IMR-90 (cell line): ENCODE measurements around the gene TAF1L. TPM values are rescaled to one million over a fixed set of nuclear protein-coding genes. Genes with fewer than 3 reads are reported as not detected.
A peak's percentile ranks its signal among the peaks of the same experiment; 100 is the strongest.

ENCODE experiments used
- ATAC-seq: fragments of 200-7000 bp; cut with Tn5 transposase; 2 replicates; pipeline ENCODE4 v1.9.1; 2020; ENCODE audit warnings: low read depth, mild to moderate bottlenecking, moderate library complexity
- BruUV-seq: library from RNA; stranded (reverse); fragments of 400-500 nt; replicated peaks from 2 replicates; lab custom pipeline; 2021; lab: Mats Ljungman, UMichigan
- CTCF ChIA-PET: fragments of 300-600 bp; formaldehyde crosslinking; extraction: SDS; loops from one replicate; lab custom pipeline; 2021; ENCODE audit warnings: antibody characterized with exemption; lab: Yijun Ruan, JAX
- POLR2A ChIA-PET: fragments of 300-600 bp; sonication (Branson Sonifier 250); formaldehyde crosslinking; loops from one replicate; lab custom pipeline; 2022; ENCODE audit warnings: antibody characterized with exemption; ENCODE audit not compliant: unreplicated experiment; lab: Charles Lee
- DNase-seq: peaks from one replicate; pipeline ENCODE4 v3.0.0; 2013
- H2AFZ ChIP-seq: replicated peaks from 2 replicates; pipeline ENCODE3; 2013; ENCODE audit warnings: low read length, mild to moderate bottlenecking; ENCODE audit not compliant: poor library complexity
- H2AK5ac ChIP-seq: 2 replicates; pipeline ENCODE4 v1.6.1; 2013; ENCODE audit warnings: low read depth, low read length, inconsistent platforms
- H2AK9ac ChIP-seq: replicated peaks from 2 replicates; pipeline ENCODE3; 2013; ENCODE audit warnings: mild to moderate bottlenecking, low read depth, low read length, moderate library complexity; ENCODE audit not compliant: poor library complexity
- H2BK120ac ChIP-seq: 2 replicates; pipeline ENCODE4 v1.6.1; 2013; ENCODE audit warnings: low read depth, low read length, inconsistent platforms
- H2BK15ac ChIP-seq: 3 replicates; pipeline ENCODE4 v1.6.1; 2013; ENCODE audit warnings: low read depth, low read length, inconsistent platforms
- H2BK20ac ChIP-seq: 2 replicates; pipeline ENCODE4 v1.6.1; 2013; ENCODE audit warnings: low read depth, mild to moderate bottlenecking, inconsistent platforms, low read length, moderate library complexity
- H2BK5ac ChIP-seq: 2 replicates; pipeline ENCODE4 v1.6.1; 2013; ENCODE audit warnings: mild to moderate bottlenecking, low read depth, low read length, inconsistent platforms; ENCODE audit not compliant: poor library complexity, severe bottlenecking
- H3K14ac ChIP-seq: replicated peaks from 2 replicates; pipeline ENCODE4 v1.6.1; 2013; ENCODE audit warnings: low read depth, low read length, inconsistent platforms
- H3K18ac ChIP-seq: 2 replicates; pipeline ENCODE4 v1.6.1; 2013; ENCODE audit warnings: low read depth, low read length, control low read depth
- H3K23ac ChIP-seq: 2 replicates; pipeline ENCODE4 v1.6.1; 2013; ENCODE audit warnings: low read depth, low read length, inconsistent platforms
- H3K27ac ChIP-seq: 2 replicates; pipeline ENCODE4 v1.5.1; 2013; ENCODE audit warnings: mild to moderate bottlenecking, control low read depth, low read length; ENCODE audit not compliant: insufficient read depth
- H3K27me3 ChIP-seq: 2 replicates; pipeline ENCODE4 v1.6.1; 2013; ENCODE audit warnings: low read length; ENCODE audit not compliant: control insufficient read depth, insufficient read depth
- H3K36me3 ChIP-seq: 2 replicates; pipeline ENCODE4 v1.6.1; 2013; ENCODE audit warnings: low read length, mixed read lengths; ENCODE audit not compliant: control insufficient read depth, insufficient read depth
- H3K4ac ChIP-seq: 2 replicates; pipeline ENCODE4 v1.6.1; 2013; ENCODE audit warnings: low read depth, low read length, inconsistent platforms
- H3K4me1 ChIP-seq: 2 replicates; pipeline ENCODE4 v1.6.1; 2013; ENCODE audit warnings: low read length, mixed read lengths; ENCODE audit not compliant: control insufficient read depth, insufficient read depth
- H3K4me2 ChIP-seq: 2 replicates; pipeline ENCODE4 v1.6.1; 2013; ENCODE audit warnings: low read depth, mild to moderate bottlenecking, control low read depth, low read length, moderate library complexity
- H3K4me3 ChIP-seq: 2 replicates; pipeline ENCODE4 v1.5.1; 2013; ENCODE audit warnings: low read depth, mild to moderate bottlenecking, control low read depth, low read length, moderate library complexity; ENCODE audit not compliant: insufficient read depth
- H3K56ac ChIP-seq: 2 replicates; pipeline ENCODE4 v1.6.1; 2013; ENCODE audit warnings: low read length, inconsistent platforms; ENCODE audit not compliant: insufficient read depth; ENCODE audit errors: extremely low read depth
- H3K79me1 ChIP-seq, 2 experiments: 2 replicates each; pipeline ENCODE4 v1.6.1; 2013; ENCODE audit warnings: low read length in 2 of 2, inconsistent platforms in 1 of 2, low read depth in 1 of 2
- H3K9ac ChIP-seq: 2 replicates; pipeline ENCODE4 v1.6.1; 2013; ENCODE audit warnings: low read depth, low read length, control low read depth
- H3K9me1 ChIP-seq: 2 replicates; pipeline ENCODE4 v1.6.1; 2013; ENCODE audit warnings: low read length, inconsistent platforms; ENCODE audit not compliant: insufficient read depth
- H3K9me3 ChIP-seq: 2 replicates; pipeline ENCODE4 v1.6.1; 2013; ENCODE audit warnings: low read length; ENCODE audit not compliant: control insufficient read depth, insufficient read depth
- H4K20me1 ChIP-seq: 2 replicates; pipeline ENCODE4 v1.6.1; 2013; ENCODE audit warnings: low read length, inconsistent platforms; ENCODE audit not compliant: insufficient read depth
- H4K5ac ChIP-seq: 2 replicates; pipeline ENCODE4 v1.6.1; 2013; ENCODE audit warnings: mild to moderate bottlenecking, low read depth, low read length, control low read depth
- H4K8ac ChIP-seq, 2 experiments: 2 replicates each; pipeline ENCODE4 v1.6.1; 2013; ENCODE audit warnings: low read depth in 2 of 2, low read length in 2 of 2, control low read depth in 1 of 2, inconsistent platforms in 1 of 2
- H4K91ac ChIP-seq: 2 replicates; pipeline ENCODE4 v1.6.1; 2013; ENCODE audit warnings: low read depth, low read length, inconsistent platforms; ENCODE audit not compliant: insufficient read depth
- BHLHE40 ChIP-seq: fragments of 150-350 bp; IDR thresholded peaks from 2 replicates; pipeline ENCODE4 v1.6.1; 2016; ENCODE audit warnings: mild to moderate bottlenecking, low read depth, low read length
- CEBPB ChIP-seq: IDR thresholded peaks from 2 replicates; pipeline ENCODE4 v1.6.1; 2012; ENCODE audit warnings: low read depth, low read length, improper control_type of control experiment
- CHD1 ChIP-seq: IDR thresholded peaks from 2 replicates; pipeline ENCODE4 v1.6.1; 2012; ENCODE audit warnings: low read depth, low read length, improper control_type of control experiment
- CTCF ChIP-seq: conservative IDR thresholded peaks from 2 replicates; pipeline ENCODE4 v1.5.1; 2012; ENCODE audit warnings: mild to moderate bottlenecking, low read depth, low read length, improper control_type of control experiment
- ELK1 ChIP-seq: fragments of 150-350 bp; IDR thresholded peaks from 2 replicates; pipeline ENCODE4 v1.6.1; 2016; ENCODE audit warnings: low read depth, mild to moderate bottlenecking, low read length, moderate library complexity, borderline replicate concordance
- FOS ChIP-seq: fragments of 150-350 bp; IDR thresholded peaks from 2 replicates; pipeline ENCODE4 v1.6.1; 2016; ENCODE audit warnings: low read depth, low read length
- MAFK ChIP-seq: IDR thresholded peaks from 2 replicates; pipeline ENCODE4 v1.6.1; 2012; ENCODE audit warnings: low read depth, low read length, improper control_type of control experiment
- MAZ ChIP-seq: IDR thresholded peaks from 2 replicates; pipeline ENCODE4 v1.6.1; 2012; ENCODE audit warnings: low read depth, mild to moderate bottlenecking, low read length, improper control_type of control experiment, moderate library complexity, borderline replicate concordance
- MXI1 ChIP-seq: IDR thresholded peaks from 2 replicates; pipeline ENCODE4 v1.6.1; 2012; ENCODE audit warnings: low read depth, mild to moderate bottlenecking, low read length, moderate library complexity, borderline replicate concordance
- NFE2L2 ChIP-seq: fragments of 150-350 bp; IDR thresholded peaks from 2 replicates; pipeline ENCODE4 v1.6.1; 2016; ENCODE audit warnings: low read depth, mild to moderate bottlenecking, low read length
- RAD21 ChIP-seq: IDR thresholded peaks from 2 replicates; pipeline ENCODE4 v1.6.1; 2012; ENCODE audit warnings: low read length, improper control_type of control experiment
- RCOR1 ChIP-seq: IDR thresholded peaks from 2 replicates; pipeline ENCODE4 v1.6.1; 2012; ENCODE audit warnings: mild to moderate bottlenecking, low read length, improper control_type of control experiment; ENCODE audit not compliant: insufficient replicate concordance
- RFX5 ChIP-seq: IDR thresholded peaks from 2 replicates; pipeline ENCODE4 v1.8.0; 2012; ENCODE audit warnings: low read depth, mild to moderate bottlenecking, low read length, moderate library complexity
- SMC3 ChIP-seq: fragments of 150-350 bp; IDR thresholded peaks from 2 replicates; pipeline ENCODE4 v1.6.1; 2016; ENCODE audit warnings: low read depth, mild to moderate bottlenecking, antibody characterized with exemption, low read length, moderate library complexity
- USF2 ChIP-seq: fragments of 150-350 bp; IDR thresholded peaks from 2 replicates; pipeline ENCODE4 v1.6.1; 2017; ENCODE audit warnings: mild to moderate bottlenecking, antibody characterized with exemption, low read length, low read depth
- WGBS, 2 experiments: methylation state at CpG; one replicate each; pipeline versions ENCODE4 v1.1.5 to v1.1.7; 2013; ENCODE audit warnings: missing lambda C conversion rate in 2 of 2; ENCODE audit not compliant: insufficient read length in 1 of 2; ENCODE audit errors: extremely low coverage in 2 of 2; 5-methylcytosine and 5-hydroxymethylcytosine counted together
- dilution Hi-C: fragments of 300-500 bp; cut with HindIII; formaldehyde crosslinking; loops from one replicate; pipeline ENCODE4 v1.14.3; 2018; ENCODE audit warnings: low sequenced_read_pairs; ENCODE audit not compliant: unreplicated experiment
- in situ Hi-C: fragments of 300-500 bp; cut with MboI; formaldehyde crosslinking; loops from 3 replicates; pipeline ENCODE4 v1.14.3; 2019; ENCODE audit warnings: low sequenced_read_pairs, inconsistent platforms, mixed read lengths
- intact Hi-C: fragments of 100-400 bp; cut with micrococcal nuclease; formaldehyde crosslinking; loops from 2 replicates; pipeline ENCODE4 v1.10.0; 2022
- polyA plus RNA-seq, 3 experiments: library from polyadenylated mRNA; depleted of rRNA; stranded (reverse); fragments of >200 nt; gene quantifications; 2 replicates each; pipeline ENCODE4 v1.2.3, GENCODE V29; 2012; ENCODE audit warnings: low replicate concordance in 1 of 3
- total RNA-seq: library from RNA; depleted of rRNA; stranded (reverse); fragments of >200 nt; gene quantifications from 2 replicates; pipeline ENCODE4 v1.2.3, GENCODE V29; 2012

Gene TAF1L
- total and polyA plus RNA-seq, 2 of the 4 experiments (the other 2 are of a cell fraction), result not detected

- H3K9ac ChIP-seq, result no peak overlapping the region
- in situ Hi-C loops, result no loop called here
- H2AK5ac ChIP-seq, result no peak overlapping the region
- intact Hi-C loops, result no loop called here
- no peak overlapping the region for H4K91ac ChIP-seq
- H3K4me2 ChIP-seq, result no peak overlapping the region
- no peaks in the 10 kb centered on the region for H3K4me1 ChIP-seq
- H3K79me1 ChIP-seq, result no peaks in the 10 kb centered on the region
- no peaks in the 10 kb centered on the region for H3K9me1 ChIP-seq
- H2BK20ac ChIP-seq, result no peak overlapping the region
- no peak overlapping the region for H3K18ac ChIP-seq
- no peak overlapping the region for H2BK5ac ChIP-seq
- no peak overlapping the region for H4K5ac ChIP-seq
- no peaks in the 10 kb centered on the region for H3K36me3 ChIP-seq
- BruUV-seq, result no TSS peak
- H3K14ac ChIP-seq, result no peak overlapping the region
- ChIA-PET POLR2A (no interaction called here), CTCF (interaction anchor here (0.6 kb wide), 1 partner anchor 241 kb away, joined by 3 read pairs; no protein-coding TSS in a partner anchor)
- ATAC-seq (no peak), DNase-seq (no peak)
- dilution Hi-C loops, result no loop called here
- WGBS, 2 experiments, result 92% methylated on average over 2 of the region's 4 CpGs; no CpG with 5 or more reads in 1 of the 2 experiments
- no peaks in the 10 kb centered on the region for H4K20me1 ChIP-seq
- H2AFZ ChIP-seq, result peak overlapping the region; percentile 23
- H3K4ac ChIP-seq, result no peak overlapping the region
- no peak overlapping the region for H3K23ac ChIP-seq
- H2BK120ac ChIP-seq, result no peak overlapping the region
- H2AK9ac ChIP-seq, result no peak overlapping the region
- no peak overlapping the region for H4K8ac ChIP-seq
- no peak overlapping the region for H3K56ac ChIP-seq
- peaks cover 5% of the 10 kb centered on the region for H3K27me3 ChIP-seq
- no peak overlapping the region for H2BK15ac ChIP-seq
- H3K27ac ChIP-seq, result no peak overlapping the region
- no peaks in the 10 kb centered on the region for H3K9me3 ChIP-seq
- H3K4me3 ChIP-seq, result no peak overlapping the region
- TF ChIP-seq NFE2L2, result no peak
- TF ChIP-seq MXI1, result no peak
- TF ChIP-seq MAZ, result no peak
- TF ChIP-seq FOS, result no peak
- TF ChIP-seq MAFK, result no peak
- TF ChIP-seq RFX5, result no peak
- TF ChIP-seq RAD21, result no peak
- no peak for TF ChIP-seq USF2
- no peak for TF ChIP-seq BHLHE40
- no peak for TF ChIP-seq CTCF
- no peak for TF ChIP-seq CEBPB
- TF ChIP-seq RCOR1, result no peak
- TF ChIP-seq CHD1, result no peak
- no peak for TF ChIP-seq ELK1
- no peak for TF ChIP-seq SMC3
Observed at GRCh38 chr9:32596096-32596865, 39.2 kb downstream of the TAF1L start.
